HepG2 (cell line): ENCODE data around the gene PIP5K1A. TPM values are rescaled to one million over a fixed set of nuclear protein-coding genes. Genes with fewer than 3 reads are reported as not detected.

ENCODE experiments used
- ARNT2 ChIP-seq: sonication (generic); formaldehyde crosslinking; IDR thresholded peaks from 2 replicates; pipeline ENCODE4 v1.8.0; 2022; ENCODE audit warnings: mild to moderate bottlenecking, low read depth, missing genetic modification reagents, moderate library complexity
- GABPA ChIP-seq, 2 experiments: IDR thresholded peaks; 2 replicates each; pipeline ENCODE4 v1.6.1; 2011 to 2016; ENCODE audit warnings: low read depth in 2 of 2, low read length in 1 of 2, missing biosample characterization in 1 of 2, missing genetic modification characterization in 1 of 2
- GPN1 ChIP-seq: sonication (generic); formaldehyde crosslinking; IDR thresholded peaks from 2 replicates; pipeline ENCODE4 v1.5.1; 2020; ENCODE audit warnings: missing genetic modification reagents, borderline replicate concordance
- HDAC1 ChIP-seq: sonication (generic); formaldehyde crosslinking; IDR thresholded peaks from 2 replicates; pipeline ENCODE4 v1.5.1; 2020; ENCODE audit warnings: mild to moderate bottlenecking, missing genetic modification reagents
- NCOA2 ChIP-seq: sonication (generic); formaldehyde crosslinking; IDR thresholded peaks from 2 replicates; pipeline ENCODE4 v1.8.0; 2022; ENCODE audit warnings: inconsistent platforms
- SMARCE1 ChIP-seq: fragments of 450-650 bp; IDR thresholded peaks from 2 replicates; pipeline ENCODE4 v1.6.1; 2017; ENCODE audit warnings: borderline replicate concordance
- TBL1XR1 ChIP-seq: fragments of 150-350 bp; IDR thresholded peaks from 2 replicates; pipeline ENCODE4 v1.6.1; 2014; ENCODE audit warnings: borderline replicate concordance, low read length; ENCODE audit not compliant: partially characterized antibody
- ZNF205 ChIP-seq: IDR thresholded peaks from 2 replicates; pipeline ENCODE4 v1.6.1; 2018; ENCODE audit warnings: missing biosample characterization, missing genetic modification reagents
- ZNF780A ChIP-seq: sonication (generic); formaldehyde crosslinking; IDR thresholded peaks from 2 replicates; pipeline ENCODE4 v1.8.0; 2022; ENCODE audit warnings: mild to moderate bottlenecking, missing genetic modification reagents, moderate library complexity
- polyA plus RNA-seq, 8 experiments: library from polyadenylated mRNA; depleted of rRNA in 3 of 8; stranded (reverse) in 7 of 8; unstranded in 1 of 8; fragments of >200 nt; fragmentation: Illumina TruSeq in 4 of 8; extraction: Trizol in 4 of 8; gene quantifications; 2 replicates each; pipeline versions ENCODE4 v1.2.1 to v1.2.3, GENCODE V29; 2011 to 2016; ENCODE audit warnings: low read depth in 4 of 8, missing spikeins in 1 of 8, mixed read lengths in 1 of 8; ENCODE audit not compliant: insufficient read depth in 1 of 8
- total RNA-seq, 5 experiments: library from RNA; depleted of rRNA; stranded (reverse); fragments of >200 nt; fragmentation: Illumina TruSeq; extraction: Trizol; gene quantifications; 2 replicates each; pipeline ENCODE4 v1.2.3, GENCODE V29; 2016; ENCODE audit warnings: low read depth in 1 of 5
- TF ChIP-seq, protein P1 (sequence below): IDR thresholded peaks from 2 replicates; pipeline ENCODE4 v1.6.1; 2016; ENCODE audit warnings: mild to moderate bottlenecking
- TF ChIP-seq, protein P2 (sequence below): sonication (generic); formaldehyde crosslinking; IDR thresholded peaks from 2 replicates; pipeline ENCODE4 v1.5.0; 2020; ENCODE audit warnings: mild to moderate bottlenecking, missing genetic modification reagents
- TF ChIP-seq, protein P3 (sequence below): sonication (generic); formaldehyde crosslinking; IDR thresholded peaks from 2 replicates; pipeline ENCODE4 v1.5.1; 2020; ENCODE audit warnings: missing genetic modification reagents, mild to moderate bottlenecking, borderline replicate concordance
- TF ChIP-seq, protein P4 (sequence below): IDR thresholded peaks from 2 replicates; pipeline ENCODE4 v1.6.1; 2012; ENCODE audit warnings: low read length, improper control_type of control experiment
- TF ChIP-seq, protein P5 (sequence below): sonication (generic); formaldehyde crosslinking; IDR thresholded peaks from 2 replicates; pipeline ENCODE4 v1.4.0; 2020; ENCODE audit warnings: missing genetic modification reagents

PIP5K1A gene
- total and polyA plus RNA-seq, 2 of the 13 experiments (the other 11 are each of a cell fraction or from before 2014, with no cell fraction given) = 45.3 to 65.1 TPM

DNA sequence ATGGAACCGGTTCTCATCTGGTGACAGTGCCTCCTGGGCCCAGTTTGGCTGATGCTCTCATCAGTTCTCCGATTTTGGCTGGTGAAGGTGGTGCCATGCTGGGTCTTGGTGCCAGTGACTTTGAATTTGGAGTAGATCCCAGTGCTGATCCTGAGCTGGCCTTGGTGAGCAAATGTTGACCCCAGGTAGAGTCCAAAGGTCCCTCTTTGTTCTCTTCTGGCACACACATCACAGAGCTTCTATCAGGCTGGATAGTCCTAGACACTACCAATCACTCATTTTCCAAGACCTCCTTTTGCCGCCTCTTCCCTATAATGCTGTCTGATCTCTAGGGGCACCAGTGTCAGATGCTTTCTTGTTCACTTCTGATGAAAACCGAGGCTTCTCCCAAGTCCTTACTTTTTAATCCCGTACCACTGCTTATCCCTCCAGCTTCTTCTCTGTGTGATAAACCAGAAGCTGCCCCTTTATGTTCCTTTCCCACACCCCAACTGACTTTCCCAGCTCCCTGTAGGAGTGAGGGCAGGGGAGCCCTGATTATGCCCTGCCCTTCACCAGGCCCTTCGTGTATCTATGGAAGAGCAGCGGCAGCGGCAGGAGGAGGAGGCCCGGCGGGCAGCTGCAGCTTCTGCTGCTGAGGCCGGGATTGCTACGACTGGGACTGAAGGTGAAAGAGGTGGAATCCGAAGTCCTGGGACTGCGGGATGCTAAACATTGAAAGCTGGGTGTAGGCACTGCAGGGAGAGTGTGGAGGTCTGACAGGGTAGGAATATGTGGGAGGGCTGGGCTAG lies 67.3 kb downstream of the PIP5K1A start (continued):
- TF ChIP-seq, protein P1, sequence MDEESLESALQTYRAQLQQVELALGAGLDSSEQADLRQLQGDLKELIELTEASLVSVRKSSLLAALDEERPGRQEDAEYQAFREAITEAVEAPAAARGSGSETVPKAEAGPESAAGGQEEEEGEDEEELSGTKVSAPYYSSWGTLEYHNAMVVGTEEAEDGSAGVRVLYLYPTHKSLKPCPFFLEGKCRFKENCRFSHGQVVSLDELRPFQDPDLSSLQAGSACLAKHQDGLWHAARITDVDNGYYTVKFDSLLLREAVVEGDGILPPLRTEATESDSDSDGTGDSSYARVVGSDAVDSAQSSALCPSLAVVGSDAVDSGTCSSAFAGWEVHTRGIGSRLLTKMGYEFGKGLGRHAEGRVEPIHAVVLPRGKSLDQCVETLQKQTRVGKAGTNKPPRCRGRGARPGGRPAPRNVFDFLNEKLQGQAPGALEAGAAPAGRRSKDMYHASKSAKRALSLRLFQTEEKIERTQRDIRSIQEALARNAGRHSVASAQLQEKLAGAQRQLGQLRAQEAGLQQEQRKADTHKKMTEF = peak; percentile 37; the same call in 1 of the 2 replicates
- TF ChIP-seq GPN1 (CRISPR knock-in tag) = no peak
- TF ChIP-seq, protein P2, sequence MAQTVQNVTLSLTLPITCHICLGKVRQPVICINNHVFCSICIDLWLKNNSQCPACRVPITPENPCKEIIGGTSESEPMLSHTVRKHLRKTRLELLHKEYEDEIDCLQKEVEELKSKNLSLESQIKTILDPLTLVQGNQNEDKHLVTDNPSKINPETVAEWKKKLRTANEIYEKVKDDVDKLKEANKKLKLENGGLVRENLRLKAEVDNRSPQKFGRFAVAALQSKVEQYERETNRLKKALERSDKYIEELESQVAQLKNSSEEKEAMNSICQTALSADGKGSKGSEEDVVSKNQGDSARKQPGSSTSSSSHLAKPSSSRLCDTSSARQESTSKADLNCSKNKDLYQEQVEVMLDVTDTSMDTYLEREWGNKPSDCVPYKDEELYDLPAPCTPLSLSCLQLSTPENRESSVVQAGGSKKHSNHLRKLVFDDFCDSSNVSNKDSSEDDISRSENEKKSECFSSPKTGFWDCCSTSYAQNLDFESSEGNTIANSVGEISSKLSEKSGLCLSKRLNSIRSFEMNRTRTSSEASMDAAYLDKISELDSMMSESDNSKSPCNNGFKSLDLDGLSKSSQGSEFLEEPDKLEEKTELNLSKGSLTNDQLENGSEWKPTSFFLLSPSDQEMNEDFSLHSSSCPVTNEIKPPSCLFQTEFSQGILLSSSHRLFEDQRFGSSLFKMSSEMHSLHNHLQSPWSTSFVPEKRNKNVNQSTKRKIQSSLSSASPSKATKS (CRISPR knock-in tag) = no peak
- TF ChIP-seq, protein P3, sequence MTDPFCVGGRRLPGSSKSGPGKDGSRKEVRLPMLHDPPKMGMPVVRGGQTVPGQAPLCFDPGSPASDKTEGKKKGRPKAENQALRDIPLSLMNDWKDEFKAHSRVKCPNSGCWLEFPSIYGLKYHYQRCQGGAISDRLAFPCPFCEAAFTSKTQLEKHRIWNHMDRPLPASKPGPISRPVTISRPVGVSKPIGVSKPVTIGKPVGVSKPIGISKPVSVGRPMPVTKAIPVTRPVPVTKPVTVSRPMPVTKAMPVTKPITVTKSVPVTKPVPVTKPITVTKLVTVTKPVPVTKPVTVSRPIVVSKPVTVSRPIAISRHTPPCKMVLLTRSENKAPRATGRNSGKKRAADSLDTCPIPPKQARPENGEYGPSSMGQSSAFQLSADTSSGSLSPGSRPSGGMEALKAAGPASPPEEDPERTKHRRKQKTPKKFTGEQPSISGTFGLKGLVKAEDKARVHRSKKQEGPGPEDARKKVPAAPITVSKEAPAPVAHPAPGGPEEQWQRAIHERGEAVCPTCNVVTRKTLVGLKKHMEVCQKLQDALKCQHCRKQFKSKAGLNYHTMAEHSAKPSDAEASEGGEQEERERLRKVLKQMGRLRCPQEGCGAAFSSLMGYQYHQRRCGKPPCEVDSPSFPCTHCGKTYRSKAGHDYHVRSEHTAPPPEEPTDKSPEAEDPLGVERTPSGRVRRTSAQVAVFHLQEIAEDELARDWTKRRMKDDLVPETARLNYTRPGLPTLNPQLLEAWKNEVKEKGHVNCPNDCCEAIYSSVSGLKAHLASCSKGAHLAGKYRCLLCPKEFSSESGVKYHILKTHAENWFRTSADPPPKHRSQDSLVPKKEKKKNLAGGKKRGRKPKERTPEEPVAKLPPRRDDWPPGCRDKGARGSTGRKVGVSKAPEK (CRISPR knock-in tag) = no peak
- no peak for TF ChIP-seq ARNT2 (CRISPR knock-in tag)
- no peak for TF ChIP-seq HDAC1 (CRISPR knock-in tag)
- TF ChIP-seq, protein P4, sequence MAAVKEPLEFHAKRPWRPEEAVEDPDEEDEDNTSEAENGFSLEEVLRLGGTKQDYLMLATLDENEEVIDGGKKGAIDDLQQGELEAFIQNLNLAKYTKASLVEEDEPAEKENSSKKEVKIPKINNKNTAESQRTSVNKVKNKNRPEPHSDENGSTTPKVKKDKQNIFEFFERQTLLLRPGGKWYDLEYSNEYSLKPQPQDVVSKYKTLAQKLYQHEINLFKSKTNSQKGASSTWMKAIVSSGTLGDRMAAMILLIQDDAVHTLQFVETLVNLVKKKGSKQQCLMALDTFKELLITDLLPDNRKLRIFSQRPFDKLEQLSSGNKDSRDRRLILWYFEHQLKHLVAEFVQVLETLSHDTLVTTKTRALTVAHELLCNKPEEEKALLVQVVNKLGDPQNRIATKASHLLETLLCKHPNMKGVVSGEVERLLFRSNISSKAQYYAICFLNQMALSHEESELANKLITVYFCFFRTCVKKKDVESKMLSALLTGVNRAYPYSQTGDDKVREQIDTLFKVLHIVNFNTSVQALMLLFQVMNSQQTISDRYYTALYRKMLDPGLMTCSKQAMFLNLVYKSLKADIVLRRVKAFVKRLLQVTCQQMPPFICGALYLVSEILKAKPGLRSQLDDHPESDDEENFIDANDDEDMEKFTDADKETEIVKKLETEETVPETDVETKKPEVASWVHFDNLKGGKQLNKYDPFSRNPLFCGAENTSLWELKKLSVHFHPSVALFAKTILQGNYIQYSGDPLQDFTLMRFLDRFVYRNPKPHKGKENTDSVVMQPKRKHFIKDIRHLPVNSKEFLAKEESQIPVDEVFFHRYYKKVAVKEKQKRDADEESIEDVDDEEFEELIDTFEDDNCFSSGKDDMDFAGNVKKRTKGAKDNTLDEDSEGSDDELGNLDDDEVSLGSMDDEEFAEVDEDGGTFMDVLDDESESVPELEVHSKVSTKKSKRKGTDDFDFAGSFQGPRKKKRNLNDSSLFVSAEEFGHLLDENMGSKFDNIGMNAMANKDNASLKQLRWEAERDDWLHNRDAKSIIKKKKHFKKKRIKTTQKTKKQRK = no peak
- TF ChIP-seq ZNF205 (CRISPR knock-in tag) = no peak
- TF ChIP-seq, protein P5, sequence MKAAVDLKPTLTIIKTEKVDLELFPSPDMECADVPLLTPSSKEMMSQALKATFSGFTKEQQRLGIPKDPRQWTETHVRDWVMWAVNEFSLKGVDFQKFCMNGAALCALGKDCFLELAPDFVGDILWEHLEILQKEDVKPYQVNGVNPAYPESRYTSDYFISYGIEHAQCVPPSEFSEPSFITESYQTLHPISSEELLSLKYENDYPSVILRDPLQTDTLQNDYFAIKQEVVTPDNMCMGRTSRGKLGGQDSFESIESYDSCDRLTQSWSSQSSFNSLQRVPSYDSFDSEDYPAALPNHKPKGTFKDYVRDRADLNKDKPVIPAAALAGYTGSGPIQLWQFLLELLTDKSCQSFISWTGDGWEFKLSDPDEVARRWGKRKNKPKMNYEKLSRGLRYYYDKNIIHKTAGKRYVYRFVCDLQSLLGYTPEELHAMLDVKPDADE (CRISPR knock-in tag) = no peak
- TF ChIP-seq TBL1XR1 = no peak
- TF ChIP-seq GABPA (IDR thresholded peaks at IDR 0.05; ENCODE audit: low read depth, low read length) = no peak
- TF ChIP-seq GABPA (CRISPR knock-in tag; IDR thresholded peaks at IDR 0.05; ENCODE audit: low read depth) = 0 out of 2 replicates have a peak, but pooled peaks have one; percentile 33
- TF ChIP-seq NCOA2 = 0 out of 2 replicates have a peak, but pooled peaks have one; percentile 27
- no peak for TF ChIP-seq ZNF780A (CRISPR knock-in tag)
- TF ChIP-seq SMARCE1 = no peak
